Neural progenitor cell (in vitro differentiated cells): ENCODE data around the gene RNF222. TPM values are rescaled to one million over a fixed set of nuclear protein-coding genes. Genes with fewer than 3 reads are reported as not detected.
"Not testable (repeated sequence)": the region's sequence is repeated elsewhere in the genome, so short reads cannot be mapped to it uniquely, and the experiment has no call there.

ENCODE experiments used
- DNase-seq: peaks from one replicate; pipeline ENCODE4 v3.0.0-alpha.2; 2016; ENCODE audit warnings: low spot score
- H2AFZ ChIP-seq: fragments of 200-600 bp; sonication (generic); replicated peaks from 2 replicates; pipeline ENCODE4 v1.6.1; 2016; ENCODE audit warnings: antibody characterized with exemption
- H3F3A ChIP-seq: fragments of 200-600 bp; sonication (generic); 2 replicates; pipeline ENCODE4 v1.6.1; 2016; ENCODE audit warnings: antibody characterized with exemption, low read depth
- H3K27ac ChIP-seq: fragments of 200-600 bp; sonication (generic); 2 replicates; pipeline ENCODE4 v1.5.1; 2016; ENCODE audit warnings: mild to moderate bottlenecking
- H3K27me3 ChIP-seq: fragments of 200-600 bp; sonication (generic); 2 replicates; pipeline ENCODE4 v1.6.1; 2016; ENCODE audit warnings: mild to moderate bottlenecking, moderate library complexity
- H3K36me3 ChIP-seq: fragments of 200-600 bp; sonication (generic); 2 replicates; pipeline ENCODE4 v1.5.1; 2016
- H3K4me1 ChIP-seq: fragments of 200-600 bp; sonication (generic); 2 replicates; pipeline ENCODE4 v1.6.1; 2016; ENCODE audit warnings: mixed run types
- H3K4me2 ChIP-seq: fragments of 200-600 bp; sonication (generic); 2 replicates; pipeline ENCODE4 v1.6.1; 2016
- H3K4me3 ChIP-seq: fragments of 200-600 bp; sonication (generic); 2 replicates; pipeline ENCODE4 v1.5.1; 2016
- H3K79me2 ChIP-seq: fragments of 200-600 bp; sonication (generic); 2 replicates; pipeline ENCODE4 v1.6.1; 2016; ENCODE audit warnings: low read depth
- H3K9ac ChIP-seq: fragments of 200-600 bp; sonication (generic); 2 replicates; pipeline ENCODE4 v1.6.1; 2016
- H3K9me3 ChIP-seq: fragments of 200-600 bp; sonication (generic); 2 replicates; pipeline ENCODE4 v1.5.1; 2016; ENCODE audit warnings: low read depth
- H4K20me1 ChIP-seq: fragments of 200-600 bp; sonication (generic); 2 replicates; pipeline ENCODE4 v1.6.1; 2016; ENCODE audit warnings: low read depth
- H3K27ac Mint-ChIP-seq: 3 replicates; pipeline ENCODE4 v1.8.0; 2021; ENCODE audit warnings: mixed read lengths
- H3K27me3 Mint-ChIP-seq: 2 replicates; pipeline ENCODE4 v1.8.0; 2022; ENCODE audit warnings: low read depth, mild to moderate bottlenecking, inconsistent platforms, moderate library complexity, mixed read lengths; ENCODE audit not compliant: insufficient read depth
- H3K36me3 Mint-ChIP-seq: 3 replicates; pipeline ENCODE4 v1.8.0; 2021; ENCODE audit warnings: mixed read lengths
- H3K4me1 Mint-ChIP-seq: 3 replicates; pipeline ENCODE4 v1.8.0; 2021; ENCODE audit warnings: mixed read lengths
- H3K4me3 Mint-ChIP-seq: 3 replicates; pipeline ENCODE4 v1.8.0; 2021; ENCODE audit warnings: mild to moderate bottlenecking, moderate library complexity, mixed read lengths
- H3K9me3 Mint-ChIP-seq: 3 replicates; pipeline ENCODE4 v1.8.0; 2020; ENCODE audit warnings: mixed read lengths
- CTCF ChIP-seq: fragments of 200-600 bp; sonication (generic); IDR thresholded peaks from 2 replicates; pipeline ENCODE4 v1.5.1; 2017; ENCODE audit warnings: antibody characterized with exemption, mild to moderate bottlenecking
- EZH2 ChIP-seq: fragments of 200-600 bp; sonication (generic); IDR thresholded peaks from 2 replicates; pipeline ENCODE4 v1.6.1; 2017; ENCODE audit warnings: antibody characterized with exemption, mild to moderate bottlenecking, moderate library complexity
- EZH2phosphoT487 ChIP-seq: fragments of 200-600 bp; sonication (generic); IDR thresholded peaks from 2 replicates; pipeline ENCODE4 v1.6.1; 2017; ENCODE audit warnings: antibody characterized with exemption
- total RNA-seq: library from RNA; depleted of rRNA; stranded (reverse); fragments of >200 nt; gene quantifications from 2 replicates; pipeline ENCODE4 v1.2.3, GENCODE V29; 2015; ENCODE audit warnings: low replicate concordance

Gene RNF222
- total RNA-seq, 1 donor from 2014 or later, result not detected

GRCh38 chr17:8382052-8382879, 15.4 kb downstream of the RNF222 start:
- TF ChIP-seq CTCF, result no peak
- TF ChIP-seq EZH2, result no peak
- no peak for TF ChIP-seq EZH2phosphoT487
- H3K9me3 Mint-ChIP-seq, result no peaks in the 10 kb centered on the region

GRCh38 chr17:8380049-8380448, 17.6 kb downstream of the RNF222 start:
- Histone ChIP-seq H4K20me1 (peaks cover 63% of the 10 kb centered on the region), H3K27me3 (no peaks in the 10 kb centered on the region), H3K36me3 (peaks cover 25% of the 10 kb centered on the region), H2AFZ (no peak overlapping the region), H3K4me2 (peak overlapping the region; percentile 93), H3K4me3 (peak overlapping the region; percentile 2), H3K9me3 (no peaks in the 10 kb centered on the region), H3K4me1 (peaks cover 17% of the 10 kb centered on the region), H3K79me2 (peaks cover 66% of the 10 kb centered on the region), H3F3A (peaks cover 76% of the 10 kb centered on the region), H3K9ac (peak overlapping the region; percentile 99), H3K27ac (no peak overlapping the region)
- Mint-ChIP-seq H3K36me3 (peaks cover 25% of the 10 kb centered on the region), H3K27ac (no peak overlapping the region), H3K4me1 (peaks cover 42% of the 10 kb centered on the region), H3K4me3 (peak overlapping the region; percentile 24), H3K9me3 (no peaks in the 10 kb centered on the region), H3K27me3 (peaks cover 2% of the 10 kb centered on the region)
- TF ChIP-seq CTCF (no peak), EZH2phosphoT487 (no peak), EZH2 (no peak)
- DNase-seq, result no peak

More at GRCh38 chr17:8382052-8382879, 15.4 kb downstream of the RNF222 start:
- Histone ChIP-seq H3K4me3 (peak overlapping the region; percentile 91), H3K9ac (peak overlapping the region; percentile 99), H3K4me1 (peaks cover 17% of the 10 kb centered on the region), H3K27ac (peak overlapping the region; percentile 83), H3K27me3 (no peaks in the 10 kb centered on the region), H2AFZ (no peak overlapping the region), H3K9me3 (no peaks in the 10 kb centered on the region), H3K79me2 (peaks cover 56% of the 10 kb centered on the region), H3K4me2 (peak overlapping the region; percentile 93), H3F3A (peaks cover 65% of the 10 kb centered on the region), H4K20me1 (peaks cover 56% of the 10 kb centered on the region), H3K36me3 (peaks cover 24% of the 10 kb centered on the region)
- Mint-ChIP-seq H3K27me3 (no peaks in the 10 kb centered on the region), H3K4me1 (peaks cover 30% of the 10 kb centered on the region), H3K36me3 (peaks cover 19% of the 10 kb centered on the region), H3K27ac (peak overlapping the region; percentile 96), H3K4me3 (peak overlapping the region; percentile 100)
- DNase-seq, result peak; percentile 31

- H3K4me1 ChIP-seq, result peaks cover 17% of the 10 kb centered on the region
- not testable (repeated sequence) for H2AFZ ChIP-seq, H3K4me3 Mint-ChIP-seq, H3K27me3 Mint-ChIP-seq, H3K9me3 ChIP-seq, H3K4me2 ChIP-seq, H3K9me3 Mint-ChIP-seq, H3K27ac Mint-ChIP-seq, H3K9ac ChIP-seq, H3K4me3 ChIP-seq, H3K27me3 ChIP-seq, H3K27ac ChIP-seq, DNase-seq
- peaks cover 25% of the 10 kb centered on the region for H3K36me3 Mint-ChIP-seq
- peaks cover 25% of the 10 kb centered on the region for H3K36me3 ChIP-seq
- H3K4me1 Mint-ChIP-seq, result peaks cover 35% of the 10 kb centered on the region
- peaks cover 68% of the 10 kb centered on the region for H3F3A ChIP-seq
- peaks cover 63% of the 10 kb centered on the region for H4K20me1 ChIP-seq
- peaks cover 61% of the 10 kb centered on the region for H3K79me2 ChIP-seq
Observed at GRCh38 chr17:8378117-8378516, 19.5 kb downstream of the RNF222 start.

GRCh38 chr17:8377422-8377821, 20.2 kb downstream of the RNF222 start:
- H3K27me3 ChIP-seq, result no peaks in the 10 kb centered on the region
- H3K36me3 Mint-ChIP-seq, result peaks cover 19% of the 10 kb centered on the region
- DNase-seq, result no peak
- H3K4me3 Mint-ChIP-seq, result peak overlapping the region; percentile 73
- peaks cover 2% of the 10 kb centered on the region for H3K27me3 Mint-ChIP-seq
- H3K9me3 ChIP-seq, result no peaks in the 10 kb centered on the region
- peaks cover 63% of the 10 kb centered on the region for H3F3A ChIP-seq
- TF ChIP-seq EZH2phosphoT487 (no peak), EZH2 (no peak), CTCF (no peak)
- no peak overlapping the region for H3K27ac ChIP-seq
- no peak overlapping the region for H3K9ac ChIP-seq
- H3K79me2 ChIP-seq, result peaks cover 54% of the 10 kb centered on the region
- peaks cover 17% of the 10 kb centered on the region for H3K4me1 ChIP-seq
- no peak overlapping the region for H3K27ac Mint-ChIP-seq
- peaks cover 58% of the 10 kb centered on the region for H4K20me1 ChIP-seq
- H3K4me2 ChIP-seq, result no peak overlapping the region
- H2AFZ ChIP-seq, result no peak overlapping the region
- H3K4me3 ChIP-seq, result no peak overlapping the region
- H3K9me3 Mint-ChIP-seq, result no peaks in the 10 kb centered on the region
- H3K4me1 Mint-ChIP-seq, result peaks cover 32% of the 10 kb centered on the region
- H3K36me3 ChIP-seq, result peaks cover 25% of the 10 kb centered on the region
